GM12878 (cell line): ENCODE measurements around the gene C19orf47. TPM values are rescaled to one million over a fixed set of nuclear protein-coding genes. Genes with fewer than 3 reads are reported as not detected.

Experiments used
- CEBPZ ChIP-seq: fragments of 150-350 bp; IDR thresholded peaks from 2 replicates; pipeline ENCODE4 v1.6.1; 2016; ENCODE audit warnings: low read depth, low read length
- CHD2 ChIP-seq: IDR thresholded peaks from 2 replicates; pipeline ENCODE4 v1.6.1; 2011; ENCODE audit warnings: low read depth, low read length, improper control_type of control experiment, borderline replicate concordance
- CREB1 ChIP-seq: IDR thresholded peaks from 2 replicates; pipeline ENCODE4 v1.6.1; 2012; ENCODE audit warnings: low read depth, mild to moderate bottlenecking, inconsistent platforms
- CREM ChIP-seq: IDR thresholded peaks from 2 replicates; pipeline ENCODE4 v1.6.1; 2014; ENCODE audit warnings: antibody characterized with exemption, low read depth
- CUX1 ChIP-seq: IDR thresholded peaks from 2 replicates; pipeline ENCODE4 v1.6.1; 2012; ENCODE audit warnings: improper control_type of control experiment, low read depth, low read length; ENCODE audit not compliant: insufficient replicate concordance
- E4F1 ChIP-seq: fragments of 450-650 bp; IDR thresholded peaks from 2 replicates; pipeline ENCODE4 v1.6.1; 2018; ENCODE audit warnings: borderline replicate concordance, mild to moderate bottlenecking; ENCODE audit not compliant: partially characterized antibody
- HDGF ChIP-seq: fragments of 450-650 bp; IDR thresholded peaks from 2 replicates; pipeline ENCODE4 v1.6.1; 2016; ENCODE audit warnings: antibody characterized with exemption
- IKZF1 ChIP-seq: fragments of 450-650 bp; conservative IDR thresholded peaks from 2 replicates; pipeline ENCODE4 v1.6.1; 2017; ENCODE audit warnings: antibody characterized with exemption, mild to moderate bottlenecking
- MEF2B ChIP-seq: fragments of 450-650 bp; IDR thresholded peaks from 2 replicates; pipeline ENCODE4 v1.6.1; 2018; ENCODE audit warnings: mild to moderate bottlenecking, moderate library complexity; ENCODE audit not compliant: partially characterized antibody, poor library complexity, severe bottlenecking
- SKIL ChIP-seq: fragments of 450-650 bp; IDR thresholded peaks from 2 replicates; pipeline ENCODE4 v1.6.1; 2017; ENCODE audit warnings: mild to moderate bottlenecking, low read depth, inconsistent platforms; ENCODE audit not compliant: poor library complexity, severe bottlenecking
- SMARCA5 ChIP-seq: fragments of 450-650 bp; IDR thresholded peaks from 2 replicates; pipeline ENCODE4 v1.6.1; 2017; ENCODE audit warnings: mild to moderate bottlenecking
- SREBF1 ChIP-seq: IDR thresholded peaks from 2 replicates; pipeline ENCODE4 v1.6.1; 2012; ENCODE audit warnings: mild to moderate bottlenecking, low read length
- TCF12 ChIP-seq: IDR thresholded peaks from 2 replicates; pipeline ENCODE4 v1.6.1; 2011; ENCODE audit warnings: low read depth, mild to moderate bottlenecking, low read length
- TCF3 ChIP-seq: IDR thresholded peaks from 2 replicates; pipeline ENCODE4 v1.6.1; 2012; ENCODE audit warnings: low read depth, mild to moderate bottlenecking, low read length, borderline replicate concordance; ENCODE audit not compliant: insufficient read depth
- polyA plus RNA-seq, 11 experiments: library from polyadenylated mRNA; depleted of rRNA in 4 of 11; unstranded in 6 of 11; stranded (reverse) in 5 of 11; fragments of >200 nt; fragmentation: Nextera tagmentation in 4 of 11; fragmentation: Illumina TruSeq in 1 of 11; extraction: Ambion mirVana in 4 of 11; extraction: Trizol in 1 of 11; gene quantifications; 1 replicate in 1 of 11; 2 replicates in 10 of 11; pipeline versions ENCODE4 v1.2.1 to v1.2.3, GENCODE V29; 2011 to 2016; ENCODE audit warnings: inconsistent platforms in 2 of 11, missing spikeins in 2 of 11, low read depth in 1 of 11
- total RNA-seq, 4 experiments: library from RNA; depleted of rRNA in 3 of 4; stranded (reverse); fragments of >200 nt in 3 of 4; fragmentation: Illumina TruSeq in 1 of 4; extraction: Trizol in 1 of 4; gene quantifications; 2 replicates each; pipeline versions ENCODE4 v1.2.1 to v1.2.3, GENCODE V29; 2013 to 2021

Gene C19orf47
- total and polyA plus RNA-seq, 10 of the 15 experiments (the other 5 are each of a cell fraction or from before 2014, with no cell fraction given): 0.11 to 29.1 (median 20.2) TPM

GRCh38 chr19:40284501-40285352 is 63.5 kb downstream of the C19orf47 start, which contains the start of gene AKT2 (continued):
- TF ChIP-seq CEBPZ (no peak), SREBF1 (peak; percentile 88), IKZF1 (no peak), HDGF (peak; percentile 81), CREB1 (peak; percentile 85), TCF12 (peak; percentile 60; the same call in 1 of the 2 replicates), SMARCA5 (peak; percentile 73; the same call in 1 of the 2 replicates), E4F1 (no peak), CUX1 (peak; percentile 64), CHD2 (peak; percentile 49; the same call in 1 of the 2 replicates), SKIL (no peak), TCF3 (0 out of 2 replicates have a peak, but pooled peaks have one; percentile 50), CREM (peak; percentile 74), MEF2B (no peak)
